ENCODE results near the gene TMED5.

DNA sequence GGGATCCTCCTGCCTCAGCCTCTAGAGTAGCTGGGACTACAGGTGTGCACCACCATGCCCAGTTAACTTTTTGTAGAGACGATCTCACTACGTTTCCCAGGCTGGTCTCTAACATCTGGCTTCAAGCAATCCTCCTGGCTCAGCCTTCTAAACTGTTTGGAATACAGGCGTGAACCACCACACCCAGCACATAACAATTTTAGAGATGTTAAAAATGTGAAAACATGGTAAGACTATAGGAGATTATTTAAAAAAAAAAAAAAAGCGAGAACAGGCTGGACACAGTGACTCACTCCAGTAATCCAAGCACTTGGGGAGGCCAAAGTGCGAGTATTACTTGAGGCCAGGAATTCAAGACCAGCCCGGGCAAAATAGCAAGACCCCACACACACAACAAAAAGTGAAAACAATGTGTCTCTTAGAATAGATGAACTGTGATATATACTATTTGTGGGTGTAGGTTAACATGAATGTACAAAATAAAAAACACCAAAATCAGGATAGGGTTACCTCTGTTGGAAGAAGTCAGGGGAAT lies 19.9 kb upstream of the TMED5 start:
- no peak for TF ChIP-seq CTCF (conservative IDR thresholded peaks at IDR 0.05; ENCODE audit: low read depth, low read length)
- no peak for TF ChIP-seq EZH2 (IDR thresholded peaks at IDR 0.05; ENCODE audit: low read length, unreplicated experiment)
